GM21825 (cell line): Measurements from ENCODE around the gene BACE2.
"Not testable (repeated sequence)": the region's sequence is repeated elsewhere in the genome, so short reads cannot be mapped to it uniquely, and the experiment has no call there.

Source experiments
- ATAC-seq: cut with Tn5 transposase; IDR thresholded peaks from one replicate; pipeline ENCODE4 v1.9.1; 2021; ENCODE audit warnings: mild to moderate bottlenecking, moderate library complexity; ENCODE audit not compliant: unreplicated experiment

Gene BACE2

GRCh38 chr21:41182547-41182946 is 14.6 kb downstream of the BACE2 start:
- no peak for ATAC-seq

DNA sequence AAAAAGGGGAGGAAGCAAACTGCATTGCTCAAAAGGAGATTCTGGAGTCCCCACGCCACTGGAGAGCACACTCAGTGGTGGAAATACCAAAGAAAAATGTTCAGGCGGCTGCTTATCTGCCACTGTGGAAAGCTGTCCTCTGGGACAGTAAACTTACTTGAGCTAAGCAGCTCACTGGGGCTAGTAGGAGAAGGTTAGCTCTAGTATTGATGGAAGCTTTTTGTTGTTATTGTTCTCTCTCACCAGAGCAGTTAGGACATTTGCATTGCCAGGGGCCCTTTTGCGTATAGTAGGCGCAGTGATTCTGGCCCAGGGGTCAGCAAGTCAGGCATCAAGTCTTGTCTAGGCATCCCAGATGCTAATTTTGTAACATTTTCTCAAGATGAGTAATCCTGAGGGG is 15.6 kb downstream of the BACE2 start:
- no peak for ATAC-seq

DNA sequence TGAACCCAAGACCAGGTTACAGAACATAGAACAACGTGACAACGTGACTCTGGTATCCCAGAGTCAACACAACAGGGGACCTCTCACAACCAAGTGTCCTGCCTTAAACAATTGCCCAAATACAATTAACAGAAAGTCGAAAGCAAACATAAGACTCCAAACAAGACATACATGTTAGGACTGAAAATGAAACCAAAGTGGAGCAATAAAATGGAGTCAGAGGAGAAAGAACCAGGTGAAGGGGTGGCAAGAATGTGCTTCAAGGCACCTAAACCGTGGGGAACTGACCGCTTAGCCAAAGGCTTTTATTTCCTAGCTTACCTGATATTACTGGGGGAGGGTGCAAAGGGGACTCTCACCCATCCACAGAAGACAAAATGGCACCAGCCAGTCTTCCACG is 17.8 kb downstream of the BACE2 start:
- no peak for ATAC-seq

DNA sequence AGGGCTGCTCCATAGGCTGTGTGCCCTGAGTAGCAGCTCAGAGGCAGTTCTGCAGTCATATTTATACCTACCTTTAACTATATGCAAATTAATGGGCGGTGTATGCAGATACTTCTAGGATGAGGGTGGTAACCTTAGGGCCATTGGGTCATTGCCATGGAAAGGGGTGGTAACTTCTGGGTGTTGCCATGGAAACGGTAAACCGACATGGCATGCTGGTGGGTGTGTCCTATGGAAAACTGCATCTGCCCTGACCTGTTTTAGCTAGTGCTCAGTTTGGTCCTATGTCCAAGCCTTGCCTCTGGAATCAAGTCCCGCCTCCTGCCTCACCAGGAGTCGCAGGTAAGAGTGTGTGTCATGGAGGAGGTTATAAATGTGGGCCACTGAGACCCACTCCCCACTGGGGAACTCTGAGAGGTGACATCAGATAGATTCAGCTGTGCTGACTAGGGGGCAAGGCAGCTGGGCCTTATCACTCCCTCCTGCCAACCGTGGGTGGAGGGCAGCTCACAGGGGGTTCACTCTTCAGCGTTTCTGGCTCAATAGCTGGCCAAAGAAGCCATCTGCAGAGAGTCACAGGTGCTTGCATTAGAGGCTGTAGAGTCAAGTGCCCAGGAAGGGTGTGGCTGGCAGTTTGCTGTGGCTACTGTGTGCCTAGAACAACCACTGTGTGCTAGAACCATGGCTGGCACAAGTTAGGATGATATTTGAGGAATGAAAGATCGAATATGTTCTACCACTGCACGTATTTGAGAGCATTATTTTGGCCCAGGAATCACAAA is 19.0 kb downstream of the BACE2 start:
- no peak for ATAC-seq

- ATAC-seq, result no peak
Measured at GRCh38 chr21:41187537-41188025, 19.6 kb downstream of the BACE2 start.

GRCh38 chr21:41188486-41189149 is 20.7 kb downstream of the BACE2 start:
- ATAC-seq, result no peak

GRCh38 chr21:41189150-41189745 is 21.3 kb downstream of the BACE2 start:
- ATAC-seq, result no peak

DNA sequence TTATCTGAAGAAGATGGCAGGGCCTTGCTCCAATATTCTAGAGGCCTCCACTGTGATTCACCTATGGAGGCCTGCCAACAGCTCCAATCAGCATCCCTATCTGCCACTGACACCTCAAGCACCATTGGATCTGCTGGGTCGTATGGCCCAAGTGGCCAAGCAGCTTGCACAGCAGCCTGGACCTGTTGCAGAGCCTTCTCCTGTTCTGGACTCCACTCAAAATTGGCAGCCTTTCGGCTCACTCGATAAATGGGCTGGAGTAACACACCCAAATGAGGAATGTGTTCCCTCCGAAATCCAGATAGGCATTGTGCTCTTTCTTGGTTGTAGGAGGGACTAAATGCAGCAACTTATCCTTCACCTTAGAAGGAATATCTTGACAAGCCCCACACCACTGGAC is 24.6 kb downstream of the BACE2 start:
- ATAC-seq, result not testable (repeated sequence)

GRCh38 chr21:41195311-41195710 is 27.4 kb downstream of the BACE2 start:
- ATAC-seq, result no peak

- ATAC-seq, result no peak
Measured at GRCh38 chr21:41196993-41197392, 29.0 kb downstream of the BACE2 start.

- ATAC-seq, result no peak
Measured at GRCh38 chr21:41197582-41197981, 29.6 kb downstream of the BACE2 start.

GRCh38 chr21:41198647-41199046 is 30.7 kb downstream of the BACE2 start:
- ATAC-seq, result not testable (repeated sequence)

GRCh38 chr21:41199123-41199522 is 31.2 kb downstream of the BACE2 start:
- ATAC-seq, result no peak

- no peak for ATAC-seq
Measured at GRCh38 chr21:41199588-41199987, 31.6 kb downstream of the BACE2 start.

DNA sequence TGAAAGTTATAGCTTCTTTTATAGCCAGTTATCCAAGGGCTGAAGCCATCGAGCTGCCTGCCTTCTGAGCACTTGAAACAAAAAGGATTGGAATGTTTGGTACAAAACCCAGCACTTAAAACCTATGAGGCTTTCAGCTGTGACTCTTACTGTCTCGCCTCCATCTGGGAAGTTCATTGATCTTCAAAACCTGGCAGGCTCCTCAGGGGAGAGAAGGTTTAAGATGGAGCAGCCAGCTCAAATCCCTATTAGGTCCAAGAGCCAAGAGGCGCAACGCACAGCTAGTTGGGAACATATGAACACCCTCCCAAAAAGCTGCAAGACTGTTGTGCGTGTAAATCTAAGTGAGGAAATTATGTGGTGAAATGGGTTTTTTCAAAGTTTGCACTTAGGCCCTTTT is 33.4 kb downstream of the BACE2 start:
- ATAC-seq, result no peak

- ATAC-seq, result no peak
Measured at GRCh38 chr21:41204736-41205135, 36.8 kb downstream of the BACE2 start.

DNA sequence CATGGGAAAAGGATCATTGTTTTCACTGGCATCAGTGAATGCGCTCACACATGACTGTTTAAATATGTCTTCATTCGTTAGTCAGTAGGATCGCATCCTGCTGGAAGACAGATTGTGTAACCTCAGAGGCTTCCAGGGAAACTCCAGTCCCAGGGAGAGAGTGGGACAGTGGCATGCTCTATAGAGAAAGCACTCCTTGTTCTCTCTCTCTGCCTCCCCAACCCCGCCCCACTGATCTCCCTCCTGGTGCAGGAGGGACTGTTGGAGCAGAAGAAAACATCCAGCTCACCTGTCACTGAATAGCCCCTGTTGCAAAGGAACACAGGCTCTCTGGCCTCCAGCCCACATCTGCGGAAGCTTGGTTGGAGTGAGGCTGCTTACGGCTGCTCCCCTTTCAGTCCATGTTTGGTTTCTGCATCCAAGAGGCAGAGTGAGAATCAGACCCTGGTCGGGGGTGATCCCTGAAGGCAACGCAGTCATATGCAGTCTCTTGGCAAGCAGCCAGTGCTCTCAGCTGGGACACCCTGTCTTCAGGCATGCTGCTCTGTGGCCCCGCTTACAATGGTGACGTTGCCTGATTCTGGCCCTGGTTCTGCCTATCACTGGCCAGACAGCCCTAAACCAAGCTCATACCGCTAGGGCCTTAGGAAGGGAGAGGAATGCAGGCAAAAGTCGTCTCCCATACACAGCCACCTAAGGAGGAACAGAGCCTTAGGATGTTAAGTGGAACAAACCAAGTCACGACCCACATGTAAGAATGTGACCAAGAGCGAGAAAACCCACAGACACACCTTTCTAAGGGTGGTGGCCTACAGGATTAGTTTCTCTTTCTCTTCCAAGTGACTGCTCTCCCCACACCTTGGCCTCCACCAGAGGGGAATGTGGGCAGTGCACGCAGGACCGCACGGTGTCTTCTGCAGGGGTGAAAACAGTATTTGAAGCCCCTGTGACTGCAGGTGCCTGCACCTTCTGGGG is 39.7 kb downstream of the BACE2 start:
- ATAC-seq, result no peak

GRCh38 chr21:41208376-41208763 is 40.4 kb downstream of the BACE2 start:
- no peak for ATAC-seq

DNA sequence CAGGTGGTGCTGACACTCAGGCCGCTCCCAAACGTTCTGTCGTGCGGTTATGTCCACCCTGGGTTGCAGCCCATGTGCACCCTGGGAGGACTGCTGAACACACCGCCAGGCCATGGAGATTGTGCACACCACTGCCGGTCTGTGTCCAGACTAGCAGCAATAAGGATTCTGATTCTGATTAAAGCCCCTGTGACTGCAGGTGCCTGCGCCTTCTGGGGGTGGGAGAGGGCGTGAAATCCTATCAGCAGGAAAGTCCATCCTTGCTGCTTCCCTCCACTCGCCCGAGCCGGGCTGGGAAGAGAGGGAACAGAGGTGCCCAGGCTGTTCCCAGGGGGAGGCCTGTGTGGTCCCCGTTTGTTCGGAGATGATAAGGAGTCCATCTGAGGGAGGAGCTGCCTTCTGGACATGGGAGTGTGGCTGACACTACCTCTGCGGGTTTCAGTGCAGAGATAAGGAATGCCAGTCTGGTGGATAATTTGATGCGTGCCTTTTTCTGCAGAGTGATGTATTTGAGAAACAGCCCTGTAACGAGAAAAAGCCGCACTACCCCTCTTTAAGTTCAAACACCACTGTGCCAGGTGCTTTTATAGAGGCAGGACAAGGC is 41.2 kb downstream of the BACE2 start:
- no peak for ATAC-seq

DNA sequence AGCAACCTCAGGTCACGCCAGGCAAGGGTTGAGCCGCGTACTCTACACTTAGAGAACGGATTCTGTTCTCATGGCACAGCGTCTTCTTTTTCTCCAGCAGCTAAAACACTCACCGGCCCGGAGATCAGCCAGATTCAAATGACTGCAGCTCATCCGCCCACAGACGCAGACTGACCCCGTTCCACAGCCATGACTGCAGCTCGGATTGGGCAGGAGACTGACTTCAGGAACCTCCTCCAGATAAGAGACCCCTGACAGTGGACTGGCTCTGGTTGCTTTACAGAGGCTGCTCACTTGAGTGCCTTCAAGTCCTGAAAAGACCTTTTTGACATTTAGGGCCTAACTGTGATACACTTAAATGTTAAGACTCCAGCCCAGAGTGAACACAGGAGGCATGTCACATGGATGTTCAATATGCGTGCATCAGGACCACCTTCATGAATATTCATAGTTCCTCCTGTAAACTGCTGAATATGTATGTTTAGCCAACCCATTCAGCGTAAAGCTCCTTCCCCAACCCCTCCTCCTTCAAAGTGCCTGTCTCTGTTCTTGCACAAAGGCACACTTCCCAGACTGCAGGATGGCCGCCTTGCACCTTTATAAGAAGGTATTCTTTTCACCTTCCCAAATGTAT is 42.6 kb downstream of the BACE2 start:
- no peak for ATAC-seq
